Activated T-helper 2 cell treated with anti-CD3 and anti-CD28 coated beads, Interferon-gamma antibody, Interleukin-2, Interleukin-4, amounts not matched to agents 10 μg/mL and 5 μg/mL and 100 μg/mL, durations not matched to agents 14 hours and 24 hours and 36 hours (primary cell): ENCODE measurements around the gene CCSAP. TPM values are rescaled to one million over a fixed set of nuclear protein-coding genes. Genes with fewer than 3 reads are reported as not detected.
"Not testable (repeated sequence)": the region's sequence is repeated elsewhere in the genome, so short reads cannot be mapped to it uniquely, and the experiment has no call there.

Experiments used
- DNase-seq: peaks from one replicate; pipeline ENCODE4 v3.0.0; 2021; ENCODE audit warnings: low spot score
- H3K27ac Mint-ChIP-seq: one replicate; pipeline ENCODE4 v1.8.0; 2021; ENCODE audit warnings: mixed read lengths
- H3K27me3 Mint-ChIP-seq: one replicate; pipeline ENCODE4 v1.8.0; 2021; ENCODE audit warnings: low read depth, mixed read lengths
- H3K36me3 Mint-ChIP-seq: one replicate; pipeline ENCODE4 v1.8.0; 2021; ENCODE audit warnings: low read depth, mixed read lengths
- H3K4me1 Mint-ChIP-seq: one replicate; pipeline ENCODE4 v1.8.0; 2021; ENCODE audit warnings: low read depth, mixed read lengths
- H3K4me3 Mint-ChIP-seq: one replicate; pipeline ENCODE4 v1.8.0; 2021; ENCODE audit warnings: low read depth, mild to moderate bottlenecking, moderate library complexity, mixed read lengths
- H3K9me3 Mint-ChIP-seq: one replicate; pipeline ENCODE4 v1.8.0; 2021; ENCODE audit warnings: mixed read lengths
- intact Hi-C: fragments of 100-400 bp; cut with micrococcal nuclease; formaldehyde crosslinking; loops from one replicate; pipeline ENCODE4 v1.15.1; 2023
- total RNA-seq: library from RNA; stranded (reverse); gene quantifications from 2 replicates; pipeline ENCODE4 v1.2.3, GENCODE V29; 2022

The CCSAP gene
- total RNA-seq, 1 donor from 2014 or later, result 12.3 TPM

DNA sequence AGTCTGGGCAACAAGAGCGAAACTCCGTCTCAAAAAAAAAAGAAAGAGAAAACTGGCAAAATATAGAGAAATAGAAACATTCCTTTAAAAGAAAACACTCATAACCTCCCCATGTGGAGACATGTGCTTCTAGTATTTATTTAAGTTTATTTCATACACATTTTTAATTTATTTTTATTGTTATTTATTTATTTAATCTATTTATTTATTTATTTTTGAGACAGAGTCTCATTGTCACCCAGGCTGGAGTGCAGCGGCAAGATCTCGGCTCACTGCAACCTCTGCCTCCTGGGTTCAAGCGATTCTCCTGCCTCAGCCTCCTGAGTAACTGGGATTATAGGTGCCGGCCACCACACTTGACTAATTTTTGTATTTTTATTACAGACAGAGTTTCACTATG lies 35.2 kb upstream of the CCSAP start:
- H3K9me3 Mint-ChIP-seq, H3K27ac Mint-ChIP-seq, H3K4me1 Mint-ChIP-seq, H3K4me3 Mint-ChIP-seq, intact Hi-C loops, H3K36me3 Mint-ChIP-seq, DNase-seq: not testable (repeated sequence)
- H3K27me3 Mint-ChIP-seq, result peaks cover 11% of the 10 kb centered on the region

DNA sequence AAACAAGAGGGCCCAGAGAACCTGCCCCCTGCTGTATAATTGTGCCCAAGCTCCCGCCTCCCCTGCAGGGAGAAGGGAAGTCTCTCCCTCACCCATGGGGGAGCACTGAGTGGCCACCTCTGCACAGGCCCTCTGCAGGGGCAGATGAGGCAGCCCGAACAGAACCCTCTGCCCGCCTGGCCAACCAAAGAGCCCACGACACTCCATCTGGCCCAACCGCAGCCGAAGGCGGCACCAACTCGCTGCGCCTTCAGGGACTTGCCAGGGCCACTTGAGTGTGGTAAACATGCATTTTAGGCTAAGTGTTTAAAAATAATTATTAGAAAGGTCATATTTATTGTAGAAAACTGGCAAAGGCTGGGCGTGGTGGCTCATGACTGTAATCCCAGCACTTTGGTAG lies 34.6 kb upstream of the CCSAP start:
- Mint-ChIP-seq H3K4me3 (no peak overlapping the region), H3K36me3 (no peaks in the 10 kb centered on the region), H3K27me3 (peaks cover 16% of the 10 kb centered on the region), H3K9me3 (no peaks in the 10 kb centered on the region), H3K27ac (no peak overlapping the region), H3K4me1 (no peaks in the 10 kb centered on the region)
- no peak for DNase-seq
- intact Hi-C loops, result no loop called here

DNA sequence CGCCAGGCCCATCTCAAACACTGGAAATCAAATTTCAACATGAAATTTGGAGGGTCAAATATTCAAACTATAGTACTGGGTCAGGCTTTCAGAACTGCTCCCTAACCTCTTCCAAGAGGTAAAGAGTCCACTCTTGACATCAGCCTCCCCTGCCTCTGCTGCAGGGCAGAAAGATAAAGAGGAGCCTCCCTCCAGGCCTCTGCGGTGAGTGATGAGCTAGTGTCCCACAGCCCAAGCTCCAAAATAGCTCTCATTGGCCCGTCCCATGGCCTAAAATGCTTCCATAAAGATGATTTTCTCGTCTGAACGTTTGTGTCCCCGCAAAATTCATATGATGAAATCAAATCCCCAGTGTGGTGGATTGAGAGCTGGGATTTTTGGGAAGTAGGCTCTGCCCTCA lies 33.7 kb upstream of the CCSAP start:
- no peaks in the 10 kb centered on the region for H3K9me3 Mint-ChIP-seq
- no peaks in the 10 kb centered on the region for H3K36me3 Mint-ChIP-seq
- intact Hi-C loops, result no loop called here
- H3K27me3 Mint-ChIP-seq, result peaks cover 25% of the 10 kb centered on the region
- H3K4me3 Mint-ChIP-seq, result no peak overlapping the region
- DNase-seq, result no peak
- no peaks in the 10 kb centered on the region for H3K4me1 Mint-ChIP-seq
- H3K27ac Mint-ChIP-seq, result no peak overlapping the region

DNA sequence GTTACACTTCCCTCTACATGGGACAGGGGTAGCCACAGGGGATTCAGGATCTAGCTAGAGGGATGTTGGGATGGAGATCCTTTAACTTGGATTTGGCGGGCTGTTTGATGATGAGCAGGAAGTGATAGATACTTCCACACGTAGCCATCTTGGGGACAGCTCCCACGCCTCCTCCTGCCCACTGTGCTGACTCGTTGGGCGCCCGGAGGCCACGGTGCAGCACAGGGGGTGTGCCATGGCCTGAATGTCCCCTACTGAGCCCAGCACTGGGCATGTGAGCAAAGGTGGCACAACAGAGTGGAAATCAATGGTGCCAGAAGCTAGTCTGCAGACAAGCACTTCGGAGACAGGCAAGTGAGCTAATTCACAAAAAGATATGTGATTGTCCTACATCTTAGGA lies 31.6 kb upstream of the CCSAP start:
- intact Hi-C loops, result no loop called here
- no peak for DNase-seq
- Mint-ChIP-seq H3K9me3 (no peaks in the 10 kb centered on the region), H3K4me3 (no peak overlapping the region), H3K27me3 (peaks cover 34% of the 10 kb centered on the region), H3K4me1 (peaks cover 1% of the 10 kb centered on the region), H3K36me3 (no peaks in the 10 kb centered on the region), H3K27ac (no peak overlapping the region)

DNA sequence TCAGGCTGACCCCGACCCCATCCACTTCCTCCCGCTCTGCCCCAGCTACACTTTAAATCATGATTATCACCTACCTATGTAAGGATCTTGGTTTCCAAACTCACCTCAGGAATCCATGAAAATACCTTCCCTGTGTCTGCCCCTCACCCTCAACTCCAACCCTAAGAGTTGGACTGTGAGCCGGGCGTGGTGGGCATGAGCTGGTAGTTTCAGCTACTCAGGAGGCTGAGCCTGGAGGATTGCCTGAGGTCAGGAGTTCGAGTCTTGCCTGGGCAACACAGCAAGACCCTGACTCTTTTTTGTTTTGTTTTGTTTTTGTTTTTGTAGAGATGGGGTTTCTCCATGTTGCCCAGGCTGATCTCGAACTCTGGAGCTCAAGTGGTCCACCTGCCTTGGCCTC lies 30.5 kb upstream of the CCSAP start:
- no peaks in the 10 kb centered on the region for H3K36me3 Mint-ChIP-seq
- no peak for DNase-seq
- H3K27ac Mint-ChIP-seq, result no peak overlapping the region
- intact Hi-C loops, result no loop called here
- peaks cover 36% of the 10 kb centered on the region for H3K27me3 Mint-ChIP-seq
- no peak overlapping the region for H3K4me3 Mint-ChIP-seq
- no peaks in the 10 kb centered on the region for H3K9me3 Mint-ChIP-seq
- H3K4me1 Mint-ChIP-seq, result peaks cover 1% of the 10 kb centered on the region

DNA sequence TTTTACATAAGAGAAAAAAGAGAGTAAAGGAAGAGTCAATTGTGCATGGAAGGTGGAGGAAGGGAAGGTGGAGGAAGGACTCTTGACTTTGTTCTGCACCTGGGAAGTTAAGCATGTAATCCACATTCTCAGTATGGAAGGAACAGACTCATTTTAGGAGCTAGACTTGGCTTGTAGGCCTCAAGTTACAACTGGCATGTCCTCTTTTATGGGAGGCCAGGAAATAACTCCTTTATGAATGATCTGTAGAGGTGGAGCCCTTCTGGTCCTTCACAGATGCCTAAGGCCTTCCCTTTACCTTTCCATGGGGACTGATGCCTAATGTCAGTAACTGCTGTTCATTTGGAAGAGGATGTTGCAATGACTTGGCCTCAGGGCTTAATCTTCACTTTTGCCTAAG lies 29.4 kb upstream of the CCSAP start:
- no peak overlapping the region for H3K27ac Mint-ChIP-seq
- intact Hi-C loops, result no loop called here
- DNase-seq, result no peak
- H3K27me3 Mint-ChIP-seq, result peaks cover 36% of the 10 kb centered on the region
- no peak overlapping the region for H3K4me3 Mint-ChIP-seq
- peaks cover 1% of the 10 kb centered on the region for H3K4me1 Mint-ChIP-seq
- no peaks in the 10 kb centered on the region for H3K36me3 Mint-ChIP-seq
- H3K9me3 Mint-ChIP-seq, result no peaks in the 10 kb centered on the region

DNA sequence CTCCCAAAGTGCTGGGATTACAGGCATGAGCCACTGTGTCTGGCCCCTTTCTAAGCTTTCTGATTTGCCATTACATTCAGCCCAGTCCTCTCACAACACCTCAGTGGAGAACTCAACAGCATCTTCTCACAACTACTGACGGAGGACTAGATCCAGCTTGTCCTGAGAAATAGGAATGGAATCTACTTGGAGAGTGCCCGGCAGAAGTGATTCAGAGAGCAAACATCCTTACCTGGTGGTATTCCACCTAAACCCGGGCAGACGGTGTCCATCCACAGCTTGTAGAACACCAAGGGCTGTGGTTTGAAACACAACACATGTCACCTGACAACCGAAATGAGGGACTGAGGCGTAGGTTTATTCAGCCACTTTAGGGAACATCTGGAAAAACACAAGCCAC lies 28.8 kb upstream of the CCSAP start:
- DNase-seq, result no peak
- Mint-ChIP-seq H3K9me3 (no peaks in the 10 kb centered on the region), H3K36me3 (no peaks in the 10 kb centered on the region), H3K27me3 (peaks cover 36% of the 10 kb centered on the region), H3K4me1 (peaks cover 1% of the 10 kb centered on the region), H3K27ac (no peak overlapping the region), H3K4me3 (no peak overlapping the region)
- intact Hi-C loops, result no loop called here

DNA sequence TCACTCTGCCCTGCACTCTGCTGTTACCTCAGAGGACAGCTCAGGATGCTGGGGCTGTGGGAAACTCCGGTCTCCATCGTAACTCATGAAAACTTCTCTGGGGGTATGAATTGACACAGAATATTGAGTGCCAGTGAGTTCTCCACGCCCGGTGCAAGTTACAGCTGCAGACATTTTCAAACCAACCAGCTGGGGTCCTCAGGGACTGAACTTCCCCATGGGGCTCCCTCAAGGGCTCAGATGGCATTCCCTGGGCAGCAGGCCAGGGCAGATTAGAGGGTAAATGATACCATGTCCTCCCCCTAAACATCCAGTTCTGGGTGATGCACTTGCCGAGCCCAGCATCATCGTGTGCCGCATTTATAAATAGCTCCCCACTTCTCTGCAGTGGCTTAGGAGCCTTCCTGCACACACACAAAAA lies 27.8 kb upstream of the CCSAP start:
- H3K27ac Mint-ChIP-seq, result no peak overlapping the region
- intact Hi-C loops, result no loop called here
- H3K9me3 Mint-ChIP-seq, result no peaks in the 10 kb centered on the region
- H3K36me3 Mint-ChIP-seq, result no peaks in the 10 kb centered on the region
- H3K4me1 Mint-ChIP-seq, result peaks cover 1% of the 10 kb centered on the region
- peaks cover 38% of the 10 kb centered on the region for H3K27me3 Mint-ChIP-seq
- no peak for DNase-seq
- no peak overlapping the region for H3K4me3 Mint-ChIP-seq

DNA sequence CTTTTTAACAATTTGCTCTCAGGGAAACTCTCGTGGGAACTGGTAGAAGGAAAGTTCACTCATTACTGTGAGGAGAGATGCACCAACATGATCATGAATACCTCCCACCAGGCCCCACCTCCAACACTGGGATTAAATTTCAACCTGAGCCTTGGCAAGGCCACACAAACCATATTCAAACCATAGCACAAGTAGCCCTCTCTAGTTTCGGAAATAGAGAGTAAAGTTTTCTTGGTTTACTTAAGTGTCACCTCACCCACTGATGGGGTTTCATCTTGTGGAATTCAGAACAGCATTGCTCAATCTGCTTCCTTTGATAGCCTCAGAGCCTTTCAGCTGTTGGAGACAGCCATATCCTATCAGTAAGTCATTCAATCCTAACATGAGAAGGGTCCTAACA lies 25.5 kb upstream of the CCSAP start:
- H3K4me1 Mint-ChIP-seq, result peaks cover 1% of the 10 kb centered on the region
- no peaks in the 10 kb centered on the region for H3K9me3 Mint-ChIP-seq
- no peak overlapping the region for H3K4me3 Mint-ChIP-seq
- DNase-seq, result no peak
- H3K36me3 Mint-ChIP-seq, result no peaks in the 10 kb centered on the region
- peaks cover 45% of the 10 kb centered on the region for H3K27me3 Mint-ChIP-seq
- intact Hi-C loops, result no loop called here
- no peak overlapping the region for H3K27ac Mint-ChIP-seq

DNA sequence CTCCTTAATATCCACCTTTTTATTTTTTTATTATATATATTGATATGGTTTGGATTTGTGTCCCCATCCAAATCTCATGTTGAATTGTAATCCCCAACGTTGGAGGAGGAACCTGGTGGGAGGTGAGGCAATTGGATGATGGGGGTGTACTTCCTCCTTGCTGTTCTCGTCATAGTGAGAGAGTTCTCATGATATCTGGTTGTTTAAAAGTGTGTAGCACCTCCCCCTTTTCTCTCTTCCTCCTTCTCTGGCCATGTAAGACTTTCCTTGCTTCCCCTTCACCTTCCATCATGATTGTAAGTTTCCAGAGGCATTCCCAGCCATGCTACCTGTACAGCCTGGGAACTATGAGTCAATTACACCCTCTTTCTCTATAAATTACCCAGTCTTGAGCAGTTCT lies 22.7 kb upstream of the CCSAP start:
- Mint-ChIP-seq H3K27me3 (peaks cover 29% of the 10 kb centered on the region), H3K9me3 (no peaks in the 10 kb centered on the region), H3K36me3 (no peaks in the 10 kb centered on the region), H3K4me1 (no peaks in the 10 kb centered on the region), H3K27ac (no peak overlapping the region), H3K4me3 (no peak overlapping the region)
- DNase-seq, result no peak
- intact Hi-C loops, result no loop called here

DNA sequence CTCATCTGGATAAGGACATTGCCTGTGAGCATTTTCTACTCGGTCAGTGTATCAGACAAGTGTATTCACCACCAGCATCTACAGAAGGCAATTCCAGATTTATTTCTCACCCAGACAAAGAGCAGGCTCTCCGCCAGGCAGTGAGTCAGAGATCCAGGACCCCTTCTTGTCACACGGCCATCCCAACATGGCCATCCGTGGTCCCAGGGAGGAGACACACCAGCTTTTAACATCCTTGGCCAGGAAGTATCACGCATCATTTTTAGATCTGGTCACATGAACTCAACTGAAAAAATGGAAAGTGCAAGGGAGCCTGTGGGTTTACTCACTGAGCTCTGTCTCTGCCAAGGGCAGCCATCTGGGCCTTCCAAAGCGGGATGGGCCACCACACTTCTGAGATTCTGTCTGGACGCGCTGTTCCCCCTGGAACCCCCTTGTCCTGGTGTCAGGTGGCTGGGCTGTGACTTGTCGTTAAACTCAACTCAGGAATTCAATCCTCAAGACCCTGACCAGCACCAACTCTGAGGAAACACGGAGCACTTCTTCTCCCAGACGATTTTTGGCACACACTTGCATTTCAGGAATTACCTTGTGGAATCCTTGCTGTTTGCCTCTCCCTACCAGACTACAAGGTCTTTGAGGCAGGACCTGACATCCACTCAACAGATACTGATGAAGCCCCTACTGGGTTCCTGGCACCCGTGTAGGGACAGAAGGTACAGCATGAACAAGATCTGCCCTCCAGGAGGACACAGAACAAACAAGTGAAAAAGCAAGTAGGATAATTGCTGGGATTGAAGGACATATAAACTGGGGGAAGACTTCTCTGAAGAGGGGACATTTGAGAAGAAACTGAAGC lies 21.6 kb upstream of the CCSAP start:
- DNase-seq, result no peak
- Mint-ChIP-seq H3K9me3 (no peaks in the 10 kb centered on the region), H3K27ac (no peak overlapping the region), H3K4me1 (no peaks in the 10 kb centered on the region), H3K27me3 (peaks cover 33% of the 10 kb centered on the region), H3K36me3 (no peaks in the 10 kb centered on the region), H3K4me3 (no peak overlapping the region)
- intact Hi-C loops, result no loop called here

DNA sequence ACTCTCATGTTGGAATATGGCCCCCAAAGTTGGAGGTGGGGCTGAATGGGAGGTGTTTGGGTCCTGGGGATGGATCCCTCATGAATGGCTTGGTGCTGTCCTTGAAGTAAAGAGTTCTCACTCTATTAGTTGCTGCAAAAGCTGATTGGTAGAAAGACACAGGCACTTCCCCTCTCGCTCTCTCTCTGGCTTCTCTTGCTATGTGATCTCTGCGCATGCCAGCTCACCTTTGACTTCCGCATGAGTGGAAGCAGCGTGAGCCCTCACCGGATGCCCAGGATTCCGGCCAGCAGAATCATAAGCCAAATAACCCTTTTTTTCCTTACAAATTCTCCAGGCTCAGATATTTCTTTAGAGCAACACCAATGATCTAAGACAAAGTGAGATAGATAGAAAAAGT lies 20.9 kb upstream of the CCSAP start:
- Mint-ChIP-seq H3K9me3 (no peaks in the 10 kb centered on the region), H3K27ac (no peak overlapping the region), H3K27me3 (peaks cover 38% of the 10 kb centered on the region), H3K4me1 (no peaks in the 10 kb centered on the region), H3K4me3 (no peak overlapping the region), H3K36me3 (no peaks in the 10 kb centered on the region)
- intact Hi-C loops, result no loop called here
- DNase-seq, result no peak

DNA sequence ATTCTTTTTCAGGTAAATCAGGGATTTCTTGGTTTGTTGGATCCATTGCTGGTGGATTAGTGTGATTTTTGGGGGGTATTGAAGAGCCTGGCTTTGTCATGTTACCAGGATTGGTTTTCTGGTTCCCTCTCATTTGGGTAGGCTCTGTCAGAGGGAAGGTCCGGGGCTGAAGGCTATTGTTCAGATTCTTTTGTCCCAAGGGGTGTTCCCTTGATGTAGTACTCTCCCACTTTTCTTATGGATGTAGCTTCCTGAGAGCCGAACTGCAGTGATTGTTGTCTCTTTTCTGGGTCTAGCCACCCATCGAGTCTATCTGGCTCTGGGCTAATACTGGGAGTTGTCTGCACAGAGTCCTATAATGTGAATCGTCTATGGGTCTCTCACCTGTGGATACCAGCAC lies 17.6 kb upstream of the CCSAP start:
- DNase-seq, result no peak
- intact Hi-C loops, result no loop called here
- H3K36me3 Mint-ChIP-seq, result no peaks in the 10 kb centered on the region
- H3K27ac Mint-ChIP-seq, result no peak overlapping the region
- H3K4me3 Mint-ChIP-seq, result no peak overlapping the region
- H3K9me3 Mint-ChIP-seq, result peaks cover under 1% of the 10 kb centered on the region
- H3K4me1 Mint-ChIP-seq, result peaks cover 4% of the 10 kb centered on the region
- peaks cover 63% of the 10 kb centered on the region for H3K27me3 Mint-ChIP-seq

DNA sequence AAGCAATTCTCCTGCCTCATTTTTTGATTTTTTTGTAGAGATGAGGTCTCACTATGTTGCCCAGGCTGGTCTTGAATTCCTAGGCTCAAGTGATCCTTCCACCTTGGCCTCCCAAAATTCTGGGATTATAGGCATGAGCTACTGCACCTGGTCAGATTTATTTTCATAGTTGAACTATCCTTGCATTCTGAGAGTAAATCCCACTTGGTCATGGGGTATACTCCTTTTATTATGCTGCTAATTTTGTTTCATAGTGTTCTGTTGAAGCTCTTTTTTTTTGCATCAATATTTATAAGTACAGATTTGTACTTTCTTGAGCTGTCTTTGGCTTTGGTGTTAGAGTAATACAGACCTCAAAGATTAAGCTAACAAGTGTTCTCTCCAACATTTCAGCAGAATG lies 12.8 kb upstream of the CCSAP start:
- no peak for DNase-seq
- Mint-ChIP-seq H3K4me3 (no peak overlapping the region), H3K9me3 (peaks cover 10% of the 10 kb centered on the region), H3K36me3 (no peaks in the 10 kb centered on the region), H3K4me1 (peaks cover 4% of the 10 kb centered on the region), H3K27ac (no peak overlapping the region), H3K27me3 (peaks cover 72% of the 10 kb centered on the region)
- intact Hi-C loops, result no loop called here
